Brain microvascular endothelial cell (primary cell): Measurements from ENCODE around the gene HOXB2.

Source experiments
- DNase-seq: peaks from one replicate; pipeline ENCODE4 v3.0.0-alpha.2; 2020
- H3K27ac ChIP-seq: fragments of 250-450 bp; sonication (Bioruptor Pico); 2 replicates; pipeline ENCODE4 v1.5.1; 2020; ENCODE audit warnings: mild to moderate bottlenecking, moderate library complexity
- H3K27me3 ChIP-seq: fragments of 250-450 bp; sonication (Bioruptor Pico); replicated peaks from 2 replicates; pipeline ENCODE4 v1.5.1; 2020; ENCODE audit warnings: mild to moderate bottlenecking
- H3K36me3 ChIP-seq: fragments of 250-450 bp; sonication (Bioruptor Pico); replicated peaks from 2 replicates; pipeline ENCODE4 v1.5.1; 2020; ENCODE audit warnings: mild to moderate bottlenecking
- H3K4me3 ChIP-seq: 2 replicates; pipeline ENCODE4 v1.5.1; 2011; ENCODE audit warnings: low read depth, mild to moderate bottlenecking, control low read depth, low read length, moderate library complexity
- in situ Hi-C: cut with HindIII; loops from 2 replicates; pipeline ENCODE4 v1.10.0; 2017; ENCODE audit warnings: low sequenced_read_pairs, low pct_ligation_motif_present
- TF ChIP-seq, protein P1 (sequence below): IDR thresholded peaks from 2 replicates; pipeline ENCODE4 v1.5.1; 2011; ENCODE audit warnings: low read depth, mild to moderate bottlenecking, moderate library complexity, low read length, control low read depth, inconsistent platforms; ENCODE audit errors: missing control alignments

HOXB2 gene

DNA sequence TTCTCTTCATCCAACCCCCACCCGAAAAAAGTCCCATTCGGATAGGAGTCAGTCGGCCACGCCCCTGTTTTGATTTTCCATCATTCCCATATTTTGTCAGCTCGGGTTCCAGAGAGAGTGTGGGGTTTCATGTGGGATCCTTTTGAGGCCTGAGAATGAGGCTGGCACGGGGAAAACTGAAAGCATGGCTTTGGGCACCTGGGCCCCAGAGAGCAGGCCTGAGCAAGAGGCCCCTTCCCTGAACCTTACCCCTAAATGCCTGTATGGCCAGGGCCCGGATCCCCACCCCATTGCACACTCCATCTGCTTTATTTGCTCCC lies 37.8 kb upstream of the HOXB2 start:
- in situ Hi-C loops: no loop called here
- DNase-seq: no peak
- Histone ChIP-seq H3K27me3 (peaks cover 93% of the 10 kb centered on the region), H3K4me3 (no peak overlapping the region), H3K27ac (no peak overlapping the region), H3K36me3 (no peaks in the 10 kb centered on the region)
- TF ChIP-seq, protein P1, sequence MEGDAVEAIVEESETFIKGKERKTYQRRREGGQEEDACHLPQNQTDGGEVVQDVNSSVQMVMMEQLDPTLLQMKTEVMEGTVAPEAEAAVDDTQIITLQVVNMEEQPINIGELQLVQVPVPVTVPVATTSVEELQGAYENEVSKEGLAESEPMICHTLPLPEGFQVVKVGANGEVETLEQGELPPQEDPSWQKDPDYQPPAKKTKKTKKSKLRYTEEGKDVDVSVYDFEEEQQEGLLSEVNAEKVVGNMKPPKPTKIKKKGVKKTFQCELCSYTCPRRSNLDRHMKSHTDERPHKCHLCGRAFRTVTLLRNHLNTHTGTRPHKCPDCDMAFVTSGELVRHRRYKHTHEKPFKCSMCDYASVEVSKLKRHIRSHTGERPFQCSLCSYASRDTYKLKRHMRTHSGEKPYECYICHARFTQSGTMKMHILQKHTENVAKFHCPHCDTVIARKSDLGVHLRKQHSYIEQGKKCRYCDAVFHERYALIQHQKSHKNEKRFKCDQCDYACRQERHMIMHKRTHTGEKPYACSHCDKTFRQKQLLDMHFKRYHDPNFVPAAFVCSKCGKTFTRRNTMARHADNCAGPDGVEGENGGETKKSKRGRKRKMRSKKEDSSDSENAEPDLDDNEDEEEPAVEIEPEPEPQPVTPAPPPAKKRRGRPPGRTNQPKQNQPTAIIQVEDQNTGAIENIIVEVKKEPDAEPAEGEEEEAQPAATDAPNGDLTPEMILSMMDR: no peak

DNA sequence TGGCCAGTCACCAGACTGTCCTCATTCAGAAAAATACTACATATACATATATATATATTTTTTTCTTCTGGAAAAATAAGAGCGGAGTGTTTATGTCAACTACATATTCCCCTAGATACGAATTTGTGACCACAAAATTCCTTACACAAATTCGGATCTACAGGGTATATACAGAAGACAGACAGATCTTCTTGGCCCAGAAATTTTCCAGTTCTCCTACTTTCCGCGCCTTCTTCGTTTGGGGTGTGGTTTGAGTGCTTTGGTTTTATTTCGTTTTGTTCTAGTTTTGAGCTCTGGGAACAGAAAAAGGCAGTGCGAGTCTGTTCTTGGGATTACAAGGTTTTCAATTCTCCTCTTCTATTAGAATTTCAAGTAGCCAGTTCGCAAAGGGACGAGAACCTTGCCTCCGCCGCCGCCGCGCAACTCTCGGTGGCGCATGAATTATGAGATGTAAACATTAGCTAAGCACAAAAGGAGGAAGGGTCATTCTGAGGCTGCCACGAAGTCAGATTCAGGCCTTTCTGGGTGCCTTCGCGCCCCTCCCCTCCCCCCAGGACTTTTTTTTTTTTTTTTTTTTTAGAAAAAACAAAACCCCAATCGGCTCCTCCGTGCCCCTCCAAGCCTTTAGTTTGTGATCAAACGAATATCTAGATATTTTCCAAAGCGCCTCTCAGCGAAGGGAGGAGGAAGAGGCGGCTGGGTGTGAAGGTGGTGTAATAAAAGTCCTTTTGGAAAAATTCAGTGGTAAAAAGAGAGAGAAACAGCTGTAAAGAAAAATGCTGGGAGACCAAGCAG lies 35.0 kb upstream of the HOXB2 start:
- no peak for DNase-seq
- Histone ChIP-seq H3K4me3 (peak overlapping the region; percentile 58), H3K27ac (no peak overlapping the region), H3K27me3 (peaks cover 91% of the 10 kb centered on the region), H3K36me3 (no peaks in the 10 kb centered on the region)
- in situ Hi-C loops: no loop called here
- TF ChIP-seq, protein P1: no peak

DNA sequence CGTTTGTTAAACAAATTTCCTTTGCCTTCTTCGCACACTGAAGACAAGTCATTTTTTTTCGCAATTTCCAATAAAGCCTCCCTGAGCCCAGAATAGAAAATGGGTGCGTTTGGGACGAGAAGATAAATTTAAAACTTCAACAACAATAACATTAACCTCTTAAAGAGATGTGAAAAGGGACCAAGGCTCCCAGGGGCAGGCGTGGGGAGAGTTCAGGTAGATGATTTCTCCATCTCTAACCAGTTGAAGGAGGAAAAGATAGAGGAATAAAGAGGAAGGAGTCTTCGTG lies 34.5 kb upstream of the HOXB2 start:
- in situ Hi-C loops: no loop called here
- Histone ChIP-seq H3K4me3 (peak overlapping the region; percentile 5), H3K36me3 (no peaks in the 10 kb centered on the region), H3K27me3 (peaks cover 93% of the 10 kb centered on the region), H3K27ac (no peak overlapping the region)
- TF ChIP-seq, protein P1: no peak
- no peak for DNase-seq

GRCh38 chr17:48578616-48579470 lies 33.9 kb upstream of the HOXB2 start:
- Histone ChIP-seq H3K36me3 (no peaks in the 10 kb centered on the region), H3K27me3 (peaks cover 92% of the 10 kb centered on the region), H3K27ac (no peak overlapping the region), H3K4me3 (peak overlapping the region; percentile 54)
- DNase-seq: no peak
- TF ChIP-seq, protein P1: no peak
- in situ Hi-C loops: no loop called here

GRCh38 chr17:48577946-48578615 lies 33.2 kb upstream of the HOXB2 start, which contains the start of gene HOXB4:
TSS of gene HOXB4 (minus strand) at chr17:48578350. CDS start at chr17:48578319, 31 bp downstream.
- in situ Hi-C loops: no loop called here
- Histone ChIP-seq H3K36me3 (no peaks in the 10 kb centered on the region), H3K27me3 (peaks cover 92% of the 10 kb centered on the region), H3K4me3 (peak within 1 kb of the TSS; percentile 54), H3K27ac (no peak within 1 kb of the TSS)
- TF ChIP-seq, protein P1: no peak
- DNase-seq: no peak
